ENCODE measurements around the gene ZNF618. TPM values are rescaled to one million over a fixed set of nuclear protein-coding genes. Genes with fewer than 3 reads are reported as not detected.
A peak's percentile ranks its signal among the peaks of the same experiment; 100 is the strongest.
"Not testable (repeated sequence)": the region's sequence is repeated elsewhere in the genome, so short reads cannot be mapped to it uniquely, and the experiment has no call there.

Gene ZNF618
- total RNA-seq, 1 donor from 2014 or later, result 0.25 TPM

DNA sequence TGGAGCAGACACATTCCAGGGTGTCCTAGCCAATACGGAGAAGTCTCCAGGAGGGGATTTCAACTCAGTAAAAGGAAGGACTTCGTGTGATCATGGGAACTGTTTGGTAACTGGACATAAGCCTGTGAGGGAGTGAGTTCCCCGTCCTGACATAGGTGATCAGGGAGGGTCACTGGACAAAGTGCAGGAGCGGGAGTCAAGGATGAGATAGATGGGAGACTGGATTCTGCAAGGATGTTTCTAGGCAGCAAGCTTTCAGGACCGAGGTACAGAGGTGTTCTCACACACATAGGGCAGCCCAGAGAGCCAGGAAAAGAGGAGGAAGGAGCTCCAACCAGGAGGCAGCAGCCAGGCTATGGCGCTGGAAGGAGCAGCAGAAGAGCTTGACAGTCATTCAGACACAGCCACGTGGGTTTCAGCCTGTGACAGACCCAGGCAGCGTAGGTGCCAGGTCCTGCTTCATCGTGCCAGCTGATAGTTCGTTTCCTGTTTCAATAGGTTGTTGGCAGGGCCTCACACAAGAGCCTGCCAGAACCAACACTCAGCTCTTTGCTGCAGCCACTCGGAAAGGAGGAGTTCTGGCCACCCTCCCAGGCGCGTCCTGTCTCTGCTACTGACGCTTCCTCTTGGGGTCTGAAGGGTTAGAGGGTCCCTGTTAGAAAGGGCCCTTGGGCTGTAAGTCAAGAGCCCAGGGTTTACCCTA, 117.9 kb downstream of the ZNF618 start:
- intact Hi-C loops (cut with micrococcal nuclease), result no loop called here
- no peaks in the 10 kb centered on the region for H3K36me3 Mint-ChIP-seq (ENCODE audit: low read depth)
- no peak overlapping the region for H3K27ac Mint-ChIP-seq
- no peaks in the 10 kb centered on the region for H3K9me3 Mint-ChIP-seq
- no peak for DNase-seq (ENCODE audit: low spot score)
- peaks cover 5% of the 10 kb centered on the region for H3K27me3 Mint-ChIP-seq (ENCODE audit: low read depth)
- H3K4me3 Mint-ChIP-seq (ENCODE audit: low read depth), result no peak overlapping the region
- H3K4me1 Mint-ChIP-seq (ENCODE audit: low read depth), result peaks cover 3% of the 10 kb centered on the region

DNA sequence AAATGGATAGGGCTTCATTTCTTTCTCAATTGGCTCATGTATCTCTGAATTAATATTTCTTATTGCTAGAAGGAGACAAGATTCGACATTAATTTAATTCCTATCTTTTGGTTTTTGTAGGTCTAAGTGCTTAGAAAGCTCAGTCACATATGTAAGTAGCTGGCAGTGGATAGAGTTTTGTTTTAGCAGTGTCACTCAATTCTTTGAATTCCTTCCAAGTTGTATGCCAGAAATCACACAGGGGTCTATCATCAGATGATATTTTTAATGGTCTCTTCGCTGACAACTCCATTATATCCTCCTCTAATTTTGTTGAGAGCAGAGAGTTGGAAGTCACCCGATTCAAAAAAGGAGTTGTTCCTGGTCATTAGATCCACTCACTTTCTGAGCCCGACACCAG, 119.3 kb downstream of the ZNF618 start:
- Mint-ChIP-seq H3K27me3 (ENCODE audit: low read depth) (peaks cover 5% of the 10 kb centered on the region), H3K4me1 (ENCODE audit: low read depth) (peaks cover 3% of the 10 kb centered on the region), H3K27ac (no peak overlapping the region), H3K36me3 (ENCODE audit: low read depth) (no peaks in the 10 kb centered on the region), H3K9me3 (no peaks in the 10 kb centered on the region), H3K4me3 (ENCODE audit: low read depth) (no peak overlapping the region)
- no peak for DNase-seq (ENCODE audit: low spot score)
- intact Hi-C loops (cut with micrococcal nuclease), result no loop called here

DNA sequence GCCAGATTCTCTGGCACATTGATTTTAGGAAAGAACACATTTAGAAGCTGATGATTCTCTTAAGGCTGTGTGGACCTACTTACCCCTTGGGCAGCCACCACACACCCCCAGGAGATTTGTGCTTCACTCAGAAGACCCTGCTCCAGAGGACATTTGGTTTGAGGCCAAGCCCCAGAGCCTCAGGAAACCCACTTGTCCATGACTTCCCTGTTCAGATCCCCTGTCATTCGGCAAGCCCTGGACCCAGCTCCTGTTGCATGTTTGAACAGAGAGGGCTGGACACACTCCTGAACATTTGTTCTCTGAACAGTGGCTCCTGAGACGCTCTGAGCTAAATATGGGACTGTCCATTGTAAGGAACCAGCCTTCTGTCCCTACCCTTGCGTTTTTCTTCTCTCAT, 119.9 kb downstream of the ZNF618 start:
- no peak for DNase-seq (ENCODE audit: low spot score)
- H3K4me1 Mint-ChIP-seq (ENCODE audit: low read depth), result peaks cover 3% of the 10 kb centered on the region
- H3K27me3 Mint-ChIP-seq (ENCODE audit: low read depth), result peaks cover 5% of the 10 kb centered on the region
- no peaks in the 10 kb centered on the region for H3K36me3 Mint-ChIP-seq (ENCODE audit: low read depth)
- no peaks in the 10 kb centered on the region for H3K9me3 Mint-ChIP-seq
- intact Hi-C loops (cut with micrococcal nuclease), result no loop called here
- no peak overlapping the region for H3K4me3 Mint-ChIP-seq (ENCODE audit: low read depth)
- H3K27ac Mint-ChIP-seq, result no peak overlapping the region

DNA sequence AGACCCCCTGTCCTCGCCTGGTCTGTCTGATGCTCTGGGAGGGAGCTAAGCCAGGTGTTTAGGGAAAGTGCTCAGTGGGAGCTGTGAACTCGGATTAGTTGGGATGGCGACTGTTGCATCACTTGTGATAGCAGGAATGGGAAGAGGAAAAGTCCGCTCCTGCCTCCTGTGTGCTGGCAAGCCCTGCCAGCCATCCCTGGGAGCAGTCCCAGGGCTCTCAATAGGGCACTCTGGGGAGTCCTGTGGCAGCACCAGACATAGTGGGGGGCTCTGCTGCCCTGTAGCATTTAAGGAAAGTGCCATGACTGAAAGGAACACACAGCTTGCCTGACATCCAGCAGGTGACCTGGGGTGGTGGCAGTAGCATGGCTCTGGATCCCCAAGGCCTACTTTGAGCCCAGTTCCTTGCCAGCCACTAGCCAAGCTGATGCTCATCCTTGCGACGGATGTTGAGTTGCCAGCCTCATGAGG, 120.5 kb downstream of the ZNF618 start:
- no peaks in the 10 kb centered on the region for H3K9me3 Mint-ChIP-seq
- H3K27me3 Mint-ChIP-seq (ENCODE audit: low read depth), result peaks cover 5% of the 10 kb centered on the region
- no peak overlapping the region for H3K4me3 Mint-ChIP-seq (ENCODE audit: low read depth)
- H3K4me1 Mint-ChIP-seq (ENCODE audit: low read depth), result peaks cover 3% of the 10 kb centered on the region
- DNase-seq (ENCODE audit: low spot score), result no peak
- intact Hi-C loops (cut with micrococcal nuclease), result no loop called here
- H3K36me3 Mint-ChIP-seq (ENCODE audit: low read depth), result no peaks in the 10 kb centered on the region
- no peak overlapping the region for H3K27ac Mint-ChIP-seq

DNA sequence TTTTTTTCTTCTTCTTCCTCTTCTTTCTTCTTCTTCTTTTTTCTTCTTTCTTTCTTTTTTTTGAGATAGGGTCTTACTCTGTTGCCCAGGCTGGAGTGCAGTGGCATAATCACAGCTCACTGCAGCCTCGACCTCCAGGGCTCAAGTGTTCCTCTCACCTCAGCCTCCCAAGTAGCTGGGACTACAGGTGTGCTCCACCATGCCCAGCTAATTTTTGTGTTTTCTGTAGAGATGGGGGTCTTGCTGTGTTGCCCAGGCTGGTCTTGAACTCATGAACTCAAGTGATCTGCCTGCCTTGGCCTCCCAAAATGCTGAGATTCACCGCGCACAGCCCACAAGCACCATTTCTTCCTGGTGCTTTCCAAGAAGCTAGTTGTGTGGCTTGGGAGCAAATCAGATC, 121.0 kb downstream of the ZNF618 start:
- H3K36me3 Mint-ChIP-seq (ENCODE audit: low read depth); DNase-seq (ENCODE audit: low spot score); intact Hi-C loops (cut with micrococcal nuclease); H3K9me3 Mint-ChIP-seq; H3K4me1 Mint-ChIP-seq (ENCODE audit: low read depth); H3K4me3 Mint-ChIP-seq (ENCODE audit: low read depth); H3K27me3 Mint-ChIP-seq (ENCODE audit: low read depth); H3K27ac Mint-ChIP-seq: not testable (repeated sequence)

DNA sequence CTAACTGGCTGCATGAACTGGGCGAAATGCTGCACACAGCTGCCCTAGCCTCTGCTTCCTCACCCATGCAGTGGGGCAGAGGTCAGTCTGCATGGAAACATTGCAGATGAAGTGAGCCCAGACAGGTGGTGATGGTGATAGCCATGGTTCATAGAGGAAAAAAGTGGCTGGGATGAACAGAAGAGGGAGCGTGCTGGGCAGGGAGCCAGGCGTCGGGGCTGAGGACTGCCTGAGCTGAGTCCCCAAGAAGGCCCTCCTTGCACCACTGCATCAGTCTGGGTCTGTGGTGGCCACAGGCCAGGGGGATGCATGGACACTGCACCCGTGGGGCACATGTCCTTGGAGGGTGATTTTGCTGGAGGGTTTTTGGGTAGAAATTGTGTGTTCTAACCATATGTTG, 121.5 kb downstream of the ZNF618 start:
- Mint-ChIP-seq H3K4me3 (ENCODE audit: low read depth) (no peak overlapping the region), H3K27ac (no peak overlapping the region), H3K27me3 (ENCODE audit: low read depth) (peaks cover 5% of the 10 kb centered on the region), H3K4me1 (ENCODE audit: low read depth) (peaks cover 3% of the 10 kb centered on the region), H3K9me3 (no peaks in the 10 kb centered on the region), H3K36me3 (ENCODE audit: low read depth) (no peaks in the 10 kb centered on the region)
- intact Hi-C loops (cut with micrococcal nuclease), result no loop called here
- DNase-seq (ENCODE audit: low spot score), result no peak

DNA sequence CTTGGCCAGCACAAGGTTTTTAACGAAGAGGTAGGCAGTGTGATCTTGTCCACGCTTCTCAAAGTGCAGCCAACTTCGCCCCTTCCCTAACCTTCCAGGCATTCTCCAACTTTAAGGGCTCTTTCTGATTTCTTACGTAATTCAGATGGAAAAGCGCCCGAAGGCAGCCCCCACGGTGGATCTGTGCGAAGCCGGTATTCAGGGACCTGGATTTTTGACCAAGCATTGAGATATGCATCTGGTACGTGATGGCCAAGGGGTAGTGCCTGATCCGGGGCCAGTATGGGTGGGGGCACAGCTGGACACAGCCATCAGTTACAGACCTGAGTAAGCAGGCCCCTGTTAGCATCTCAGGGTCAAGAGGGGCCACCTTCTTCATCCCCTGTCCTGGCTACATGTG, 122.0 kb downstream of the ZNF618 start:
- Mint-ChIP-seq H3K27ac (no peak overlapping the region), H3K36me3 (ENCODE audit: low read depth) (no peaks in the 10 kb centered on the region), H3K4me3 (ENCODE audit: low read depth) (no peak overlapping the region), H3K4me1 (ENCODE audit: low read depth) (no peaks in the 10 kb centered on the region), H3K9me3 (no peaks in the 10 kb centered on the region), H3K27me3 (ENCODE audit: low read depth) (peaks cover 5% of the 10 kb centered on the region)
- intact Hi-C loops (cut with micrococcal nuclease), result no loop called here
- DNase-seq (ENCODE audit: low spot score), result no peak

DNA sequence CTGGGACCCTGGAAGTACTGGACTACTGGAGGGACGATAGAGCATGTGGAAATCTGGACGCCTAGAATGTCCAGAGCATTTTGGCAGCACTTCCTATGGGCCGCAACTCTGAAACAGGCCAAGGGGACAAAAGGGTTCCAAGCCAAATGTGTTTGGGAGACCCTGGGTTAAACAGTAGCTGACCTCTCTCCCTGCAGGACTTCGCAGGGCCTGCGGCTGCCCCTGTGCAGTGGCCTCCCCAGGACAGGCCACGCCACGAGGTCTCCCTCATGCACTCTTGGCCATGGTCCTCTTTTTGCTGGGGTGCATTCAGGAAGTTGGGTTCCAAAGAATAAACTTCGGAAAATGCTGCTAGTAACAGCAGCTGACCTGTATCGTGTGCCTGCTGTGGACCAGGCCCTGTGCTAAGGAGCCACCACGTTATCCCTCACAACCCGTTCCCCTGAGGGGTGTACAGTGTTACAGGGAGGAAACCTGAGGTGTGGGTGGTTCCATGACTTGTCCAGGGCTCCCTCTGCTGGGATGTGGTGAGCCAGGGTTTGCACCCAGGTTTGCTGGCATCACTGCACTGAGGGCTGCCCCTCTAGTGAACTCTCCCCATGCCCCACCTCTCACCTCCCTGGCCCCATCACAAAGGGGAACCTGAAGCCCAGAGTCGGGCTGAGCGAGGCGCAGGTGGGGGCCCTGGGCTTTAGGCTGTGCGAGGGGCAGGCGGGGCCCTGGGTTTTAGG, 122.6 kb downstream of the ZNF618 start:
- no peak overlapping the region for H3K27ac Mint-ChIP-seq
- no peaks in the 10 kb centered on the region for H3K4me1 Mint-ChIP-seq (ENCODE audit: low read depth)
- H3K27me3 Mint-ChIP-seq (ENCODE audit: low read depth), result peaks cover 5% of the 10 kb centered on the region
- H3K36me3 Mint-ChIP-seq (ENCODE audit: low read depth), result no peaks in the 10 kb centered on the region
- intact Hi-C loops (cut with micrococcal nuclease), result no loop called here
- no peak overlapping the region for H3K4me3 Mint-ChIP-seq (ENCODE audit: low read depth)
- peak; percentile 7 for DNase-seq (ENCODE audit: low spot score)
- H3K9me3 Mint-ChIP-seq, result no peaks in the 10 kb centered on the region

DNA sequence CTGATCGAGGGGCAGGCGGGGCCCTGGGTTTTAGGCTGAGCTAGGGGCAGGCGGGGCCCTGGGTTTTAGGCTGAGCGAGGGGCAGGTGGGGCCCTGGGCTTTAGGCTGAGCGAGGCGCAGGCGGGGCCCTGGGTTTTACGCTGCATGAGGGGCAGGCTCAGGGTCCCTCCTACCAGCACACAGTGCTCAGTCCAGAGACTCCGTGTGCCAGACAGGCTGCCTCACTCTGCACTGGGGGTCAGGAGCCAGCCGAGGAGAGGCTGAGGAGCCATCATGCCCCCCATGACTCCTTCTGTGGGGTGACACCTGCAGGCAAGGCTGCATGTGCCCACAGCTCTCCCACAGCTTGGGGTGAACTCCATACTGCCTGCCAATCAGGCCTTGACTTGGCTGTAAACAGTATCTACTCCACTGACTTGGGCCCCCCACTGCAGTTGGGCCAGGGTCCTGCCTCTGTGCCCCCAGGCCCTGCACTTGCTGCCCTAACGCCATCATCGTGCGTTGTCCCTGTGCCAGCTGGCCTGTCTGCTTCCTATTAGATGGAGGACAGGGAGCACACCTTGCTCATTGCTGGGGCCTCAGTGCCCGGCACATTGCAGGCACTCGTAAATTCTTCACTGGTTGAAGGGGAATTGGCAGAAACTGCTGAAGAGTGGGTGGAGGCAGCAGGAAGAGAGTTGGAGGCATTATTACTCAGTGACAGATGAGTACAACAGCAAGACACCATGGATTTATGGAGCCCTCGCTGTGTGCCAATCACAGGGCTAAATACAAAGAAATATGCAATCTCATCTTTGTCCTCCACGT, 123.3 kb downstream of the ZNF618 start:
- H3K4me3 Mint-ChIP-seq (ENCODE audit: low read depth), result no peak overlapping the region
- no peaks in the 10 kb centered on the region for H3K36me3 Mint-ChIP-seq (ENCODE audit: low read depth)
- H3K4me1 Mint-ChIP-seq (ENCODE audit: low read depth), result no peaks in the 10 kb centered on the region
- no peaks in the 10 kb centered on the region for H3K9me3 Mint-ChIP-seq
- no peak overlapping the region for H3K27ac Mint-ChIP-seq
- DNase-seq (ENCODE audit: low spot score), result peak; percentile 6
- intact Hi-C loops (cut with micrococcal nuclease), result no loop called here
- peaks cover 2% of the 10 kb centered on the region for H3K27me3 Mint-ChIP-seq (ENCODE audit: low read depth)

DNA sequence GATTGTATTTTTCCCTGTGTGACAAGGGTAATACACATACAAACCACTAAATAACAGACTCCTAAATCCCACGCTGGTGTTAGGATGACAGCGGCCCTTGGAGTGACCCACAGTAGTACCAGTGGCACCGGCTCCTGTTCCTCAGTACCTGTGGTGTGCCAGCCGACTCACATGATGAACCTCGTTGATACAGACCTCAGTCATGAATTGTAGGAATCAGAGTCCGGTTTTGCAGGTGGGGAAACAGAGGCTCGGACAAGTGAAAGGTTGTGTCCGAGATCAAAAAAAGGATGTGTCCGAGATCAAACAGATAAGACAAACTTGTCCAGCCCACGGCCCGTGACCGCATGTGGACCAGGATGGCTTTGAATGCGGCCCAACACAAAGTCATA, 124.0 kb downstream of the ZNF618 start:
- DNase-seq (ENCODE audit: low spot score), result peak; percentile 3
- no peak overlapping the region for H3K4me3 Mint-ChIP-seq (ENCODE audit: low read depth)
- H3K27me3 Mint-ChIP-seq (ENCODE audit: low read depth), result peaks cover 2% of the 10 kb centered on the region
- no peaks in the 10 kb centered on the region for H3K9me3 Mint-ChIP-seq
- H3K27ac Mint-ChIP-seq, result no peak overlapping the region
- no peaks in the 10 kb centered on the region for H3K4me1 Mint-ChIP-seq (ENCODE audit: low read depth)
- intact Hi-C loops (cut with micrococcal nuclease), result no loop called here
- no peaks in the 10 kb centered on the region for H3K36me3 Mint-ChIP-seq (ENCODE audit: low read depth)

DNA sequence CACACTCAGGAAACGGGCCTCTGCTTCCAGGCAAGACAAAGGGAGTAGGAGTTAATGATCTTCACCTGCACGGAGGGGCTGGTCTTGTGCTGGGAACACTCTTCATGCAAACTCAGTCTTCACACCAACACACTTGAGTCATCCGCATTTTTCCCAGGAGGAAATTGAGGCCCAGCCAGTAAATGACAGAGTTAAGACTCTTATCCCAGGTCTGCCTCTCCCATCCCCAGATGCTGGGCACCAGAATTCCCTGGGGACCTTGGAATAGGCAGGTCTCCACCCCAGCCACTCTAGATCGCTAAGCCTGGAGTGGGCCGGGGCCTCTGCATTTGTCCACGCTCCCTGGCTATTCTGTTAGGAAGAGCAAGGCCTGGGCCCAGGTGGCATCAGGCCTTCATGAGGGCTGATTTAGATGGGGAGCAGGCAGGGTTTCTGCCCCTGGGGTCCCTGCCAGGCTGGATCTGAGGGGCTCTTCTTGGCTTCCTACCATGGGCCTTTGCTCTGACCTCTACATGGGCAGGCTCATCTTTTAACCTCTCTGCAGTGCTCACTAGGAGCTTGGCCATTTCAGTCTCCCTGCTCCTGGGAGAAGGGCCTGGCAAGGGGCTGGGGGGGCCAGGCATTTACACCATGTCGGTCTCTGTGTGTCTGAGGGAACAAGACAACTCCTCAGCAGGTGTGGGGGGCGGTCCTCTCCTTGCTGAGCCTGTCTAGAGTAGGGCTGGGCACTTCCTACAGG, 124.7 kb downstream of the ZNF618 start:
- no peak overlapping the region for H3K4me3 Mint-ChIP-seq (ENCODE audit: low read depth)
- H3K4me1 Mint-ChIP-seq (ENCODE audit: low read depth), result no peaks in the 10 kb centered on the region
- H3K27ac Mint-ChIP-seq, result no peak overlapping the region
- intact Hi-C loops (cut with micrococcal nuclease), result no loop called here
- no peaks in the 10 kb centered on the region for H3K36me3 Mint-ChIP-seq (ENCODE audit: low read depth)
- H3K9me3 Mint-ChIP-seq, result no peaks in the 10 kb centered on the region
- peak; percentile 3 for DNase-seq (ENCODE audit: low spot score)
- no peaks in the 10 kb centered on the region for H3K27me3 Mint-ChIP-seq (ENCODE audit: low read depth)

DNA sequence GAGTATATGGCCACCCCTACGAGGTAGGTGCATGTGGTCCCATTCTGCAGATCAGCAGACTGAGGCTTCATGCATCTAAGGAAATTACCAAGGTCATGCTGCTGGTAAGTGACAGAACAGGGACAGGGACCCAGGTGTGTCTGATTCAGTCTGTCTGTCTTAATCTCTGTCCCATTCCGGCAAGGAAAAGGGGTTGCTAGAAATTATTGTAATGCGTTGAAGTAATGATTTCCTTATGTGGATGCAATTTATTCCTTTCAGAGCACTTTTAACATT, 125.2 kb downstream of the ZNF618 start:
- Mint-ChIP-seq H3K4me1 (ENCODE audit: low read depth) (no peaks in the 10 kb centered on the region), H3K9me3 (no peaks in the 10 kb centered on the region), H3K27ac (no peak overlapping the region), H3K4me3 (ENCODE audit: low read depth) (no peak overlapping the region), H3K27me3 (ENCODE audit: low read depth) (no peaks in the 10 kb centered on the region), H3K36me3 (ENCODE audit: low read depth) (no peaks in the 10 kb centered on the region)
- DNase-seq (ENCODE audit: low spot score), result no peak
- intact Hi-C loops (cut with micrococcal nuclease), result no loop called here

Measured in activated T-helper 2 cell treated with anti-CD3 and anti-CD28 coated beads, Interferon-gamma antibody, Interleukin-2, Interleukin-4, amounts not matched to agents 10 μg/mL and 5 μg/mL and 100 μg/mL, durations not matched to agents 14 hours and 24 hours and 36 hours (primary cell).